ENCODE results near the gene TLE2.

GRCh38 chr19:3041327-3041726 lies 12.2 kb upstream of the TLE2 start:
- TF ChIP-seq CTCF (IDR thresholded peaks at IDR 0.05) (no peak), EZH2 (IDR thresholded peaks at IDR 0.05) (no peak)

Measured in neural progenitor cell (in vitro differentiated cells).